Caco-2 (cell line): ENCODE data around the gene LCE3C. TPM values are rescaled to one million over a fixed set of nuclear protein-coding genes. Genes with fewer than 3 reads are reported as not detected.
A peak's percentile ranks its signal among the peaks of the same experiment; 100 is the strongest.

Source experiments
- BruUV-seq: library from RNA; stranded (reverse); fragments of 400-500 nt; replicated peaks from 2 replicates; lab custom pipeline; 2021; lab: Mats Ljungman, UMichigan
- CTCF ChIA-PET: fragments of 300-600 bp; sonication (Branson Sonifier 250); formaldehyde crosslinking; loops from one replicate; lab custom pipeline; 2022; ENCODE audit warnings: antibody characterized with exemption; lab: Charles Lee
- POLR2A ChIA-PET: fragments of 300-600 bp; sonication (Branson Sonifier 250); formaldehyde crosslinking; loops from one replicate; lab custom pipeline; 2022; ENCODE audit warnings: antibody characterized with exemption; lab: Charles Lee
- DNase-seq, 2 experiments: peaks; one replicate each; pipeline versions ENCODE4 v3.0.0 to v3.0.0-alpha.2; 2020 to 2022
- H3K27me3 ChIP-seq: replicated peaks from 2 replicates; pipeline ENCODE4 v1.6.0; 2011; ENCODE audit warnings: low read length; ENCODE audit not compliant: control insufficient read depth, insufficient read depth
- H3K36me3 ChIP-seq: 2 replicates; pipeline ENCODE4 v1.5.1; 2011; ENCODE audit warnings: low read length; ENCODE audit not compliant: control insufficient read depth, insufficient read depth
- H3K4me1 ChIP-seq: fragments of 250-450 bp; sonication (Bioruptor Pico); 2 replicates; pipeline ENCODE4 v1.5.1; 2020; ENCODE audit warnings: mild to moderate bottlenecking
- H3K4me3 ChIP-seq: 2 replicates; pipeline ENCODE4 v1.5.1; 2011; ENCODE audit warnings: low read depth, mild to moderate bottlenecking, control low read depth, low read length
- H3K9me3 ChIP-seq: fragments of 250-450 bp; sonication (Bioruptor Pico); 2 replicates; pipeline ENCODE4 v1.5.1; 2020; ENCODE audit warnings: mild to moderate bottlenecking, moderate library complexity
- H3K27ac Mint-ChIP-seq: one replicate; pipeline ENCODE4 v1.8.0; 2022; ENCODE audit warnings: mixed read lengths; ENCODE audit not compliant: unreplicated experiment
- H3K27me3 Mint-ChIP-seq: one replicate; pipeline ENCODE4 v1.8.0; 2022; ENCODE audit warnings: mixed read lengths; ENCODE audit not compliant: insufficient read depth, unreplicated experiment
- H3K36me3 Mint-ChIP-seq: one replicate; pipeline ENCODE4 v1.8.0; 2022; ENCODE audit warnings: mild to moderate bottlenecking, mixed read lengths; ENCODE audit not compliant: insufficient read depth, unreplicated experiment
- H3K4me1 Mint-ChIP-seq: one replicate; pipeline ENCODE4 v1.8.0; 2022; ENCODE audit warnings: low read depth, mixed read lengths; ENCODE audit not compliant: unreplicated experiment
- H3K4me3 Mint-ChIP-seq: one replicate; pipeline ENCODE4 v1.8.0; 2022; ENCODE audit warnings: mild to moderate bottlenecking, moderate library complexity, mixed read lengths; ENCODE audit not compliant: unreplicated experiment
- H3K9me3 Mint-ChIP-seq: one replicate; pipeline ENCODE4 v1.8.0; 2022; ENCODE audit warnings: mixed read lengths; ENCODE audit not compliant: unreplicated experiment
- CTCF ChIP-seq, 2 experiments: fragments of 200-600 bp in 1 of 2; IDR thresholded peaks; 1 replicate in 1 of 2; 2 replicates in 1 of 2; pipeline versions ENCODE4 v1.5.1 to v1.8.0; 2011 to 2022; ENCODE audit warnings: antibody characterized with exemption in 1 of 2, control low read depth in 1 of 2, inconsistent platforms in 1 of 2, low read depth in 1 of 2, low read length in 1 of 2, mild to moderate bottlenecking in 1 of 2, moderate library complexity in 1 of 2; ENCODE audit not compliant: insufficient read depth in 1 of 2, severe bottlenecking in 1 of 2, unreplicated experiment in 1 of 2
- intact Hi-C: fragments of 100-400 bp; cut with micrococcal nuclease; formaldehyde crosslinking; loops from one replicate; pipeline ENCODE4 v1.10.0; 2022; ENCODE audit not compliant: unreplicated experiment
- total RNA-seq: library from RNA; stranded (reverse); gene quantifications from 2 replicates; pipeline ENCODE4 v1.2.3, GENCODE V29; 2022

The LCE3C gene
- total RNA-seq, 1 experiment from 2014 or later, result not detected

GRCh38 chr1:152622803-152623202 lies 22.8 kb downstream of the LCE3C start, which contains the start of gene LCE3A:
Gene LCE3A, minus strand, starts transcription at chr1:152623103. Its CDS starts 0 bp downstream, at chr1:152623103.
- Histone ChIP-seq H3K9me3 (peaks cover 12% of the 10 kb centered on the region; the same call in 1 of the 2 replicates), H3K4me1 (no peaks in the 10 kb centered on the region), H3K4me3 (no peak within 1 kb of the TSS), H3K36me3 (no peaks in the 10 kb centered on the region), H3K27me3 (no peaks in the 10 kb centered on the region; the same call in 1 of the 2 replicates)
- Mint-ChIP-seq H3K4me3 (no peak within 1 kb of the TSS), H3K27me3 (peaks cover 14% of the 10 kb centered on the region), H3K27ac (no peak within 1 kb of the TSS), H3K36me3 (no peaks in the 10 kb centered on the region), H3K4me1 (no peaks in the 10 kb centered on the region), H3K9me3 (peaks cover 11% of the 10 kb centered on the region)
- TF ChIP-seq CTCF (IDR thresholded peaks at IDR 0.05; ENCODE audit: insufficient read depth in 1 of 2, low read depth in 1 of 2, low read length in 1 of 2, severe bottlenecking in 1 of 2, unreplicated experiment in 1 of 2), result no peak
- no TSS peak for BruUV-seq
- intact Hi-C loops, result loop anchor here (5.0 kb wide), 1 partner anchor 46 kb away; no protein-coding TSS in a partner anchor
- ChIA-PET CTCF (no interaction called here), POLR2A (no interaction called here)
- DNase-seq, result no peak

- CTCF ChIA-PET, result no interaction called here
- TF ChIP-seq CTCF (IDR thresholded peaks at IDR 0.05; ENCODE audit: insufficient read depth in 1 of 2, low read depth in 1 of 2, low read length in 1 of 2, severe bottlenecking in 1 of 2, unreplicated experiment in 1 of 2), result peak in 1 of 2 experiments; percentile 25
- H3K36me3 ChIP-seq, result no peaks in the 10 kb centered on the region
- no TSS peak for BruUV-seq
- no peaks in the 10 kb centered on the region for H3K4me1 ChIP-seq
- peak in 1 of 2 experiments; percentile 19 for DNase-seq
- Mint-ChIP-seq H3K4me1 (no peaks in the 10 kb centered on the region), H3K27me3 (peaks cover 14% of the 10 kb centered on the region), H3K27ac (no peak overlapping the region), H3K4me3 (no peak overlapping the region), H3K9me3 (peaks cover 10% of the 10 kb centered on the region), H3K36me3 (no peaks in the 10 kb centered on the region)
- no peak overlapping the region for H3K4me3 ChIP-seq
- POLR2A ChIA-PET, result no interaction called here
- intact Hi-C loops, result loop anchor here (5.0 kb wide), 1 partner anchor 46 kb away; no protein-coding TSS in a partner anchor
- peaks cover 7% of the 10 kb centered on the region; the same call in 1 of the 2 replicates for H3K9me3 ChIP-seq
- no peaks in the 10 kb centered on the region; the same call in 1 of the 2 replicates for H3K27me3 ChIP-seq
These were observed 23.3 kb downstream of the LCE3C start for GRCh38 chr1:152623203-152623844.

GRCh38 chr1:152626744-152627143 lies 26.7 kb downstream of the LCE3C start:
- Mint-ChIP-seq H3K36me3 (no peaks in the 10 kb centered on the region), H3K27ac (no peak overlapping the region), H3K4me3 (no peak overlapping the region), H3K27me3 (peaks cover 18% of the 10 kb centered on the region), H3K9me3 (no peaks in the 10 kb centered on the region), H3K4me1 (no peaks in the 10 kb centered on the region)
- no peak for DNase-seq
- Histone ChIP-seq H3K27me3 (no peaks in the 10 kb centered on the region; the same call in none of the 2 replicates), H3K4me1 (no peaks in the 10 kb centered on the region), H3K4me3 (no peak overlapping the region), H3K36me3 (no peaks in the 10 kb centered on the region), H3K9me3 (no peaks in the 10 kb centered on the region)
- intact Hi-C loops, result no loop called here
- ChIA-PET POLR2A (no interaction called here), CTCF (no interaction called here)
- TF ChIP-seq CTCF (IDR thresholded peaks at IDR 0.05; ENCODE audit: insufficient read depth in 1 of 2, low read depth in 1 of 2, low read length in 1 of 2, severe bottlenecking in 1 of 2, unreplicated experiment in 1 of 2), result no peak
- BruUV-seq, result no TSS peak
